Ammon's horn (tissue), 1 donor: ENCODE results near the gene ADGRB3.

Experiments used
- DNase-seq: peaks from one replicate; pipeline ENCODE4 v3.0.0-alpha.2; 2016; ENCODE audit warnings: low spot score

ADGRB3 gene

GRCh38 chr6:69338431-69339162 is 703.5 kb downstream of the ADGRB3 start:
- DNase-seq, result peak; percentile 50

- no peak for DNase-seq
These were observed 704.1 kb downstream of the ADGRB3 start for GRCh38 chr6:69339163-69339550.

GRCh38 chr6:69340196-69340595 is 705.1 kb downstream of the ADGRB3 start:
- peak; percentile 13 for DNase-seq

- peak; percentile 50 for DNase-seq
These were observed 708.8 kb downstream of the ADGRB3 start for GRCh38 chr6:69343851-69344250.

- peak; percentile 89 for DNase-seq
These were observed 714.7 kb downstream of the ADGRB3 start for GRCh38 chr6:69349771-69350170.

GRCh38 chr6:69362209-69362608 is 727.1 kb downstream of the ADGRB3 start:
- no peak for DNase-seq

GRCh38 chr6:69366831-69367230 is 731.7 kb downstream of the ADGRB3 start:
- no peak for DNase-seq

GRCh38 chr6:69368613-69369012 is 733.5 kb downstream of the ADGRB3 start:
- no peak for DNase-seq

GRCh38 chr6:69370763-69371162 is 735.7 kb downstream of the ADGRB3 start:
- DNase-seq, result peak; percentile 37

- DNase-seq, result no peak
These were observed 743.2 kb downstream of the ADGRB3 start for GRCh38 chr6:69378326-69378725.

GRCh38 chr6:69379518-69379917 is 744.4 kb downstream of the ADGRB3 start:
- peak; percentile 30 for DNase-seq

GRCh38 chr6:69383627-69384026 is 748.5 kb downstream of the ADGRB3 start:
- DNase-seq, result no peak

GRCh38 chr6:69386426-69386825 is 751.3 kb downstream of the ADGRB3 start:
- DNase-seq, result peak; percentile 23

GRCh38 chr6:69390125-69390524 is 755.0 kb downstream of the ADGRB3 start:
- no peak for DNase-seq

GRCh38 chr6:69391106-69391505 is 756.0 kb downstream of the ADGRB3 start:
- DNase-seq, result no peak

GRCh38 chr6:69392745-69393144 is 757.7 kb downstream of the ADGRB3 start:
- DNase-seq, result no peak

GRCh38 chr6:69398311-69398710 is 763.2 kb downstream of the ADGRB3 start:
- no peak for DNase-seq

GRCh38 chr6:69398729-69399128 is 763.6 kb downstream of the ADGRB3 start:
- peak; percentile 54 for DNase-seq

- DNase-seq, result no peak
These were observed 773.8 kb downstream of the ADGRB3 start for GRCh38 chr6:69408886-69409285.

- DNase-seq, result no peak
These were observed 781.7 kb downstream of the ADGRB3 start for GRCh38 chr6:69416776-69417175.

GRCh38 chr6:69421269-69421668 is 786.2 kb downstream of the ADGRB3 start:
- DNase-seq, result no peak

GRCh38 chr6:69422020-69422419 is 786.9 kb downstream of the ADGRB3 start:
- DNase-seq, result no peak

- peak; percentile 56 for DNase-seq
These were observed 787.4 kb downstream of the ADGRB3 start for GRCh38 chr6:69422475-69422874.

- no peak for DNase-seq
These were observed 788.7 kb downstream of the ADGRB3 start for GRCh38 chr6:69423785-69424184.
